ENCODE results near the gene LRMDA.

LRMDA gene

GRCh38 chr10:76428551-76429367 lies 997.3 kb downstream of the LRMDA start:
- H3K27ac Mint-ChIP-seq, result no peak overlapping the region
- peaks cover 55% of the 10 kb centered on the region for H3K4me1 Mint-ChIP-seq
- DNase-seq, result no peak
- H3K27me3 Mint-ChIP-seq (ENCODE audit: low read depth, poor library complexity), result peaks cover 5% of the 10 kb centered on the region
- H3K36me3 Mint-ChIP-seq (ENCODE audit: low read depth), result no peaks in the 10 kb centered on the region
- H3K9me3 Mint-ChIP-seq, result peaks cover 23% of the 10 kb centered on the region
- no peak overlapping the region for H3K4me3 Mint-ChIP-seq
- TF ChIP-seq CTCF (IDR thresholded peaks at IDR 0.05), result no peak

GRCh38 chr10:76429368-76430060 lies 998.1 kb downstream of the LRMDA start:
- no peak overlapping the region for H3K4me3 Mint-ChIP-seq
- no peak for TF ChIP-seq CTCF (IDR thresholded peaks at IDR 0.05)

GRCh38 chr10:76430061-76430645 lies 998.7 kb downstream of the LRMDA start:
- H3K4me3 Mint-ChIP-seq, result peak overlapping the region; percentile 6
- peaks cover 5% of the 10 kb centered on the region for H3K27me3 Mint-ChIP-seq (ENCODE audit: low read depth, poor library complexity)
- no peak for DNase-seq
- no peak overlapping the region for H3K27ac Mint-ChIP-seq
- no peaks in the 10 kb centered on the region for H3K36me3 Mint-ChIP-seq (ENCODE audit: low read depth)
- H3K9me3 Mint-ChIP-seq, result peaks cover 23% of the 10 kb centered on the region
- peaks cover 62% of the 10 kb centered on the region for H3K4me1 Mint-ChIP-seq
- TF ChIP-seq CTCF (IDR thresholded peaks at IDR 0.05), result no peak

More at GRCh38 chr10:76429368-76430060, 998.1 kb downstream of the LRMDA start:
- Mint-ChIP-seq H3K36me3 (ENCODE audit: low read depth) (no peaks in the 10 kb centered on the region), H3K27me3 (ENCODE audit: low read depth, poor library complexity) (peaks cover 5% of the 10 kb centered on the region), H3K27ac (no peak overlapping the region), H3K4me1 (peaks cover 62% of the 10 kb centered on the region), H3K9me3 (peaks cover 23% of the 10 kb centered on the region)
- DNase-seq, result no peak

- Mint-ChIP-seq H3K27ac (peak overlapping the region; percentile 70), H3K27me3 (ENCODE audit: low read depth, poor library complexity) (peaks cover 5% of the 10 kb centered on the region), H3K36me3 (ENCODE audit: low read depth) (no peaks in the 10 kb centered on the region), H3K4me3 (no peak overlapping the region), H3K4me1 (peaks cover 72% of the 10 kb centered on the region), H3K9me3 (peaks cover 9% of the 10 kb centered on the region)
- no peak for DNase-seq
- no peak for TF ChIP-seq CTCF (IDR thresholded peaks at IDR 0.05)
Observed at GRCh38 chr10:76432016-76433012, 1000.9 kb downstream of the LRMDA start.

- H3K4me1 Mint-ChIP-seq, result peaks cover 82% of the 10 kb centered on the region
- no peak for DNase-seq
- H3K27ac Mint-ChIP-seq, result no peak overlapping the region
- no peaks in the 10 kb centered on the region for H3K9me3 Mint-ChIP-seq
- H3K27me3 Mint-ChIP-seq (ENCODE audit: low read depth, poor library complexity), result peaks cover 5% of the 10 kb centered on the region
- H3K36me3 Mint-ChIP-seq (ENCODE audit: low read depth), result no peaks in the 10 kb centered on the region
- no peak overlapping the region for H3K4me3 Mint-ChIP-seq
- TF ChIP-seq CTCF (IDR thresholded peaks at IDR 0.05), result no peak
Observed at GRCh38 chr10:76433161-76434005, 1002.0 kb downstream of the LRMDA start.

All from nephron progenitor cell (in vitro differentiated cells).